H1 (cell line): ENCODE measurements around the gene ARFGEF3. TPM values are rescaled to one million over a fixed set of nuclear protein-coding genes. Genes with fewer than 3 reads are reported as not detected.

Experiments used
- CTCF ChIA-PET: fragments of 300-600 bp; sonication (Branson Sonifier 250); formaldehyde crosslinking; loops from one replicate; lab custom pipeline; 2021; ENCODE audit not compliant: partially characterized antibody; lab: Charles Lee
- POLR2A ChIA-PET: fragments of 300-600 bp; sonication (Branson Sonifier 250); formaldehyde crosslinking; loops from one replicate; lab custom pipeline; 2021; ENCODE audit warnings: inconsistent platforms; ENCODE audit not compliant: partially characterized antibody; lab: Charles Lee
- DNase-seq, 2 experiments: peaks; one replicate each; pipeline versions ENCODE4 v3.0.0 to v3.0.0-alpha.2; 2010 to 2022; ENCODE audit warnings: low spot score in 2 of 2, low read depth in 1 of 2, mixed read lengths in 1 of 2
- FAIRE-seq: peaks from 2 replicates; lab custom pipeline; 2011; peaks lifted over from hg19 to GRCh38; lab: Jason Lieb, UNC
- H2AFZ ChIP-seq: 2 replicates; pipeline ENCODE4 v1.8.1; 2012; ENCODE audit warnings: low read length, inconsistent platforms
- H2AK5ac ChIP-seq: 2 replicates; pipeline ENCODE4 v1.6.1; 2013; ENCODE audit warnings: low read depth, low read length
- H2BK120ac ChIP-seq: replicated peaks from 2 replicates; pipeline ENCODE3; 2013; ENCODE audit warnings: low read depth, low read length, inconsistent platforms
- H2BK12ac ChIP-seq: 2 replicates; pipeline ENCODE4 v1.6.1; 2013; ENCODE audit warnings: low read depth, low read length
- H2BK15ac ChIP-seq: 2 replicates; pipeline ENCODE4 v1.6.1; 2013; ENCODE audit warnings: low read length
- H2BK20ac ChIP-seq: 2 replicates; pipeline ENCODE4 v1.6.1; 2013; ENCODE audit warnings: low read length
- H2BK5ac ChIP-seq: 2 replicates; pipeline ENCODE4 v1.6.1; 2013; ENCODE audit warnings: low read depth, low read length
- H3K14ac ChIP-seq: 2 replicates; pipeline ENCODE4 v1.6.1; 2013; ENCODE audit warnings: inconsistent platforms; ENCODE audit not compliant: insufficient read length
- H3K18ac ChIP-seq: 2 replicates; pipeline ENCODE4 v1.6.1; 2013; ENCODE audit warnings: low read length; ENCODE audit errors: extremely low read depth
- H3K23ac ChIP-seq: 2 replicates; pipeline ENCODE4 v1.6.1; 2013; ENCODE audit warnings: inconsistent platforms; ENCODE audit not compliant: insufficient read length
- H3K23me2 ChIP-seq: 2 replicates; pipeline ENCODE4 v1.6.1; 2013; ENCODE audit warnings: low read depth, low read length
- H3K27ac ChIP-seq: 2 replicates; pipeline ENCODE4 v1.6.1; 2011; ENCODE audit warnings: low read depth, low read length, inconsistent platforms
- H3K27me3 ChIP-seq, 4 experiments: replicated peaks in 1 of 4; 1 replicate in 1 of 4; 2 replicates in 3 of 4; pipeline versions ENCODE4 v1.6.1 to v1.8.1; 2011 to 2013; ENCODE audit warnings: low read length in 3 of 4, mild to moderate bottlenecking in 3 of 4, inconsistent platforms in 2 of 4, mixed read lengths in 2 of 4, moderate library complexity in 1 of 4; ENCODE audit not compliant: control insufficient read depth in 3 of 4, insufficient read depth in 3 of 4; ENCODE audit errors: extremely low read depth in 1 of 4
- H3K36me3 ChIP-seq, 4 experiments: 2 replicates each; pipeline versions ENCODE4 v1.6.1 to v1.8.1; 2011 to 2013; ENCODE audit warnings: mild to moderate bottlenecking in 4 of 4, low read length in 3 of 4, moderate library complexity in 2 of 4, control low read depth in 1 of 4, inconsistent platforms in 1 of 4; ENCODE audit not compliant: insufficient read depth in 4 of 4, control insufficient read depth in 2 of 4
- H3K4ac ChIP-seq: replicated peaks from 2 replicates; pipeline ENCODE3; 2013; ENCODE audit warnings: low read length, low read depth, mixed read lengths, inconsistent platforms; ENCODE audit not compliant: insufficient read length
- H3K4me1 ChIP-seq, 4 experiments: replicated peaks in 1 of 4; 1 replicate in 1 of 4; 2 replicates in 3 of 4; pipeline versions ENCODE4 v1.6.1 to v1.8.1; 2011 to 2013; ENCODE audit warnings: low read length in 3 of 4, inconsistent platforms in 2 of 4, mixed read lengths in 1 of 4; ENCODE audit not compliant: insufficient read depth in 4 of 4, control insufficient read depth in 3 of 4
- H3K4me2 ChIP-seq, 2 experiments: 2 replicates each; pipeline versions ENCODE4 v1.6.1 to v1.8.1; 2011 to 2013; ENCODE audit warnings: low read depth in 2 of 2, low read length in 2 of 2, control low read depth in 1 of 2, inconsistent platforms in 1 of 2, mild to moderate bottlenecking in 1 of 2; ENCODE audit not compliant: insufficient read depth in 1 of 2
- H3K4me3 ChIP-seq, 4 experiments: fragments of 200-600, 300-600 bp in 1 of 4; sonication (generic), shearing (Covaris generic), sonication (Bioruptor Twin) in 1 of 4; 2 replicates each; pipeline versions ENCODE4 v1.5.1 to v1.8.1; 2011 to 2016; ENCODE audit warnings: low read length in 4 of 4, low read depth in 3 of 4, control low read depth in 2 of 4, inconsistent platforms in 2 of 4, mild to moderate bottlenecking in 2 of 4, mixed read lengths in 1 of 4, moderate library complexity in 1 of 4; ENCODE audit not compliant: insufficient read depth in 2 of 4; ENCODE audit errors: extremely low read depth in 1 of 4
- H3K56ac ChIP-seq: replicated peaks from 2 replicates; pipeline ENCODE3; 2013; ENCODE audit warnings: low read depth, mild to moderate bottlenecking, mixed read lengths, low read length, inconsistent platforms; ENCODE audit not compliant: insufficient read length
- H3K79me1 ChIP-seq: 2 replicates; pipeline ENCODE4 v1.6.1; 2013; ENCODE audit warnings: low read depth, low read length, control low read depth
- H3K79me2 ChIP-seq, 2 experiments: 2 replicates each; pipeline versions ENCODE4 v1.6.1 to v1.8.1; 2012 to 2013; ENCODE audit warnings: low read length in 2 of 2, mild to moderate bottlenecking in 2 of 2, inconsistent platforms in 1 of 2; ENCODE audit not compliant: insufficient read depth in 2 of 2, control insufficient read depth in 1 of 2
- H3K9ac ChIP-seq, 4 experiments: replicated peaks in 1 of 4; 1 replicate in 1 of 4; 2 replicates in 3 of 4; pipeline versions ENCODE4 v1.6.1 to v1.8.1; 2011 to 2013; ENCODE audit warnings: low read depth in 3 of 4, low read length in 3 of 4, control low read depth in 2 of 4, mild to moderate bottlenecking in 2 of 4, moderate library complexity in 2 of 4, inconsistent platforms in 1 of 4; ENCODE audit errors: extremely low read depth in 1 of 4
- H3K9me3 ChIP-seq, 2 experiments: 2 replicates each; pipeline versions ENCODE4 v1.6.1 to v1.8.1; 2012 to 2013; ENCODE audit warnings: mild to moderate bottlenecking in 2 of 2, moderate library complexity in 2 of 2, control low read depth in 1 of 2, inconsistent platforms in 1 of 2, low read depth in 1 of 2, low read length in 1 of 2, mixed read lengths in 1 of 2; ENCODE audit not compliant: insufficient read depth in 2 of 2
- H4K20me1 ChIP-seq, 2 experiments: replicated peaks in 1 of 2; 2 replicates each; pipeline versions ENCODE3 to v1.8.1; 2011 to 2013; ENCODE audit warnings: inconsistent platforms in 2 of 2, low read length in 2 of 2, mild to moderate bottlenecking in 1 of 2; ENCODE audit not compliant: insufficient read depth in 2 of 2, control insufficient read depth in 1 of 2
- H4K5ac ChIP-seq: 2 replicates; pipeline ENCODE4 v1.6.1; 2013; ENCODE audit warnings: low read length, low read depth, mixed read lengths, inconsistent platforms; ENCODE audit not compliant: insufficient read length
- H4K8ac ChIP-seq: 2 replicates; pipeline ENCODE4 v1.8.0; 2013; ENCODE audit warnings: mild to moderate bottlenecking, moderate library complexity, low read length, inconsistent platforms; ENCODE audit not compliant: insufficient read depth; ENCODE audit errors: extremely low read depth
- H4K91ac ChIP-seq: replicated peaks from 2 replicates; pipeline ENCODE3; 2013; ENCODE audit warnings: low read length, mixed read lengths, inconsistent platforms; ENCODE audit not compliant: insufficient read length
- BCL11A ChIP-seq, 2 experiments: IDR thresholded peaks; one replicate each; pipeline ENCODE4 v1.6.1; 2011; ENCODE audit warnings: low read depth in 2 of 2, low read length in 2 of 2, mild to moderate bottlenecking in 2 of 2
- PHF8 ChIP-seq: fragments of 200-600 bp; sonication (generic); conservative IDR thresholded peaks from 2 replicates; pipeline ENCODE4 v1.7.1; 2012; ENCODE audit warnings: low read depth, mild to moderate bottlenecking, inconsistent platforms, low read length, moderate library complexity
- WGBS, 2 experiments: shearing (Covaris generic) in 1 of 2; methylation state at CpG; one replicate each; pipeline versions ENCODE4 v1.1.6 to v1.1.7; 2013 to 2015; ENCODE audit warnings: low lambda C conversion rate in 2 of 2, mixed read lengths in 2 of 2, inconsistent platforms in 1 of 2, low coverage in 1 of 2, missing lambda C conversion rate in 1 of 2; ENCODE audit not compliant: insufficient replicate concordance in 2 of 2, insufficient coverage in 1 of 2, insufficient read length in 1 of 2; ENCODE audit errors: extremely low coverage in 1 of 2, missing lambda C conversion rate in 1 of 2; 5-methylcytosine and 5-hydroxymethylcytosine counted together
- polyA plus RNA-seq, 7 experiments: library from polyadenylated mRNA; depleted of rRNA in 3 of 7; stranded (reverse) in 5 of 7; unstranded in 2 of 7; fragments of >200 nt in 5 of 7; fragments of 200-250 nt in 2 of 7; gene quantifications; 1 replicate in 5 of 7; 2 replicates in 1 of 7; 4 replicates in 1 of 7; pipeline versions ENCODE4 v1.2.1 to v1.2.3, GENCODE V29; 2011 to 2013; ENCODE audit warnings: missing spikeins in 2 of 7, mixed read lengths in 2 of 7
- total RNA-seq: library from RNA; stranded (reverse); fragmentation: NEBNext Ultra II Directional; extraction: Animal tissue kit (Norgen Biotek cat#: 25700); gene quantifications from 2 replicates; pipeline ENCODE4 v1.2.1, GENCODE V29; 2021

Gene ARFGEF3
- total and polyA plus RNA-seq, 2 of the 8 experiments (the other 6 are each of a cell fraction or from before 2014, with no cell fraction given): 5.8 to 23.2 TPM

DNA sequence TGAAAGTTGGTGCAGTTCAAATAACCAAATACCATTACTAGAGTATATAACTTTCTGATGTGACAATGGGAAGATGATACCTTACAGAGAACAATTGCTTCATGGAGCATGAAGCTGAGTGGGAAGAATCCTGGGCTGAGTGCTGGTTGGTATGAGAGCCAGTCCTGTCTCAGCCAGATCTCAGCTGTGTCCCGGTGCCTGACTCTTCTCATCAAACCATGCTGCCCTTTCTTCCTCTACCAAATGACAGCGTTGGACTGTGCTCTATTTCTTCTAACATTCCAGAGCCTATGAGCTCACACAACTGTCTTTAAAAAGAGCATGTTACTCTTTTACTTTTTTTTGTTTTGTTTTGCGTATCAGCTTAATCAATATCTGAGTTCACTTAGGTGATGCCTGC, 84.0 kb downstream of the ARFGEF3 start:
- H3K4me3 ChIP-seq: no peak overlapping the region
- CTCF ChIA-PET: interaction anchor here (0.6 to 1.4 kb wide), 7 partner anchors 13 to 128 kb away, joined by 3 to 4 read pairs (median 3); no protein-coding TSS in a partner anchor
- TF ChIP-seq BCL11A (IDR thresholded peaks at IDR 0.05; ENCODE audit: low read depth in 2 of 2, low read length in 2 of 2): no peak
- no peak for TF ChIP-seq PHF8

More for the DNA sequence above, 84.0 kb downstream of the ARFGEF3 start:
- Histone ChIP-seq H3K14ac (no peak overlapping the region), H3K23me2 (no peaks in the 10 kb centered on the region), H2BK12ac (no peak overlapping the region), H3K18ac (no peak overlapping the region), H3K9ac (no peak overlapping the region), H3K4me2 (no peak overlapping the region), H4K20me1 (no peaks in the 10 kb centered on the region), H3K23ac (no peak overlapping the region), H2AFZ (no peak overlapping the region), H4K8ac (no peak overlapping the region), H3K27me3 (no peaks in the 10 kb centered on the region), H3K36me3 (no peaks in the 10 kb centered on the region; a peak in 1 of 8 replicates), H2BK5ac (no peak overlapping the region), H3K4ac (no peak overlapping the region), H3K79me1 (no peaks in the 10 kb centered on the region), H3K4me1 (no peaks in the 10 kb centered on the region), H3K27ac (no peak overlapping the region), H2AK5ac (no peak overlapping the region), H3K79me2 (no peaks in the 10 kb centered on the region), H2BK120ac (no peak overlapping the region), H4K5ac (no peak overlapping the region), H2BK15ac (no peak overlapping the region), H4K91ac (no peak overlapping the region), H3K56ac (no peak overlapping the region), H2BK20ac (no peak overlapping the region), H3K9me3 (no peaks in the 10 kb centered on the region)
- WGBS, 2 experiments: 93% methylated on average over 3 of the region's 3 CpGs; no CpG with 5 or more reads in 1 of the 2 experiments
- FAIRE-seq: no peak
- no peak for DNase-seq
- POLR2A ChIA-PET: no interaction called here
